Central memory CD4-positive, alpha-beta T cell (primary cell): ENCODE data around the gene SLC6A19.

Source experiments
- DNase-seq: peaks from one replicate; pipeline ENCODE4 v3.0.0; 2022

The SLC6A19 gene

DNA sequence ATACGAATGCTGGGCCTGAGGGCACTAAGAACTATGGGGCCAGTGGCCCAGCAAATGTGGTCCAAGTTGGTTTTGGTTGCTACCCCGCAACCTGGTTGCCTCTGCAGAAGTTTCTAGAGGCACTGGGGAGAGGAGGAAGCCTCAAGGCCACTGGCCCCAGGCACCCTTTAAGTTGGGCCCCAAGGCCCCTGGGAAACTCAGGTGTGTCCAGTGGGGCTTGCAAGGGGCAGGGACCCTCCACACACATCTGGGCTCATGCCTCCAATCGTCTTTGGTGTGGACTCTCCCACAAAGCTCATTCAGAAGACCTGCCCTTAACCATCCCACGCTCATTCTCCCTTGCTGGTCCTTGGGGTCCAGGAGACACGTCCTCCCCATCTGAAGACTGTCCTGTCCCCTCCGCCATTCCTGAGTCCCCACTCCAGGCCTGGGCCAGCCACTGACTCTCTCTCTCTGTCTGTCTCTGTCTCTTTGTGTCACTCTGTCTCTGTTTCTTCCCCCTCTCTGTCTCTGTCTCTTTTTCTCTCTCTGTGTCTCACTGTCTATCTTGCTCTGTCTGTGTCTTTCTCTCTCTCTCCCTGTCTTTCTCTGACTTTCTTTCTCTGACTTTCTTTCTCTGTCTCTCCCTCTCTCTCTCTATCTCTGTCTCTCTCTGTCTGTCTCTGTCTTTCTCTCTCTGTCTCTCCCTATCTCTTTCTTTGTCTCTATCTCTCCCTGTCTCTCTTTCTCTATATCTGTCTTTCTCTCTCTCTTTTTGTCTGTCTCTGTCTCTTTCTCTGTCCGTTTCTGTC, 3.3 kb upstream of the SLC6A19 start:
- DNase-seq = no peak

DNA sequence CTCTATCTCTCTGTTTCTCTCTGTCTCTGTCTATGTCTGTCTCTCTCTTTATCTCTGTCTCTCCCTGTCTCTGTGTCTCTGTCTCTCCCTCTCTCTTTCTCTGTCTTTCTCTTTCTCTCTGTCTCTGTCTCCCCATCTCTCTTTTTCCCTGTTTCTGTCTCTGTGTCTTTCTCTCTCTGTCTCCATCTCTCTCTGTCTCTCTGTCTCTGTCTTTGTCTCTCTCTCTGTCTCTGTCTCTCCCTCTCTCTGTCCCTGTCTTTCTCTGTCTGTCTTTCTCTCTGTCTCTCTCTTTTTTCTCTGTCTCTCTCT, 2.1 kb upstream of the SLC6A19 start:
- no peak for DNase-seq

DNA sequence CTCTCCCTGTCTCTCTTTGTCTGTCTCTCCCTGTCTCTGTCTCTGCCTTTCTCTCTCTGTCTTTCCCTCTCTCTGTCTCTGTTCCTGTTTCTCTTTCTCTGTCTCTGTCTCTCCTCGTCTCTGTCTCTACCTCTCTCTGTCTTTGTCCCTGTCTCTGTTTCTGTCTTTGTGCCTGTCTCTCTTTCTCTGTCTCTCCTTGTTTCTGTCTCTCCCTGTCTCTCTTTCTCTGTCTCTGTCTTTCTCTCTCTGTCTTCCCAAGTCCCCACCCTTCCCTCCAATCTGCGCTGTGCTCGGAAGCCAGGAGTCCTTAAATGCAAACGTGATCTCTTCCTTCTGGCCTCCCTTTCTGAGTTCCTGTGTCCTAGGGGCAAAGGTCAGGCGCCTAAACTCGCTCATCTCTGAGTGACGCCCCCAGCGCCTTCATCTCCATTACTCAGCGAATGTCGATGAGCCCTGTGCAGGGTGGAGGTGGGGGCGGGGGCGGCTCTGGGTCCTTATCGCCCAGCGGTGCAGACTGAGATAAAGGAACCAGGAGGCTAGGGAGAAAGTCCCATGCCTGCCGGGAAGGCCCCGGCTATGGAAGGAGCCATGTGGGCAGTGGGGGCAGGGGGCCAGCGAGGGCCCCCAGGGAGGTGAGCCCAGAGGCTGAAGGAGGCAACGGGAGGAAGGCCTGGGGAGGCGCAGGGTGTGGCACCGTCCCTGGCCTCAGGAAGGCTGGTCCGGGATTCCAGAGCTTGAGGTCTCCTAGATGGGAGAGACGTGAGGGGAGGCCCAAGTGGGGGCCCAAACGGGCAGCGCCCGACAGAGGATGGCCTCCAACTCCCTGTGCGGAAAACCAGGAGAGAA, 1.5 kb upstream of the SLC6A19 start:
- no peak for DNase-seq

DNA sequence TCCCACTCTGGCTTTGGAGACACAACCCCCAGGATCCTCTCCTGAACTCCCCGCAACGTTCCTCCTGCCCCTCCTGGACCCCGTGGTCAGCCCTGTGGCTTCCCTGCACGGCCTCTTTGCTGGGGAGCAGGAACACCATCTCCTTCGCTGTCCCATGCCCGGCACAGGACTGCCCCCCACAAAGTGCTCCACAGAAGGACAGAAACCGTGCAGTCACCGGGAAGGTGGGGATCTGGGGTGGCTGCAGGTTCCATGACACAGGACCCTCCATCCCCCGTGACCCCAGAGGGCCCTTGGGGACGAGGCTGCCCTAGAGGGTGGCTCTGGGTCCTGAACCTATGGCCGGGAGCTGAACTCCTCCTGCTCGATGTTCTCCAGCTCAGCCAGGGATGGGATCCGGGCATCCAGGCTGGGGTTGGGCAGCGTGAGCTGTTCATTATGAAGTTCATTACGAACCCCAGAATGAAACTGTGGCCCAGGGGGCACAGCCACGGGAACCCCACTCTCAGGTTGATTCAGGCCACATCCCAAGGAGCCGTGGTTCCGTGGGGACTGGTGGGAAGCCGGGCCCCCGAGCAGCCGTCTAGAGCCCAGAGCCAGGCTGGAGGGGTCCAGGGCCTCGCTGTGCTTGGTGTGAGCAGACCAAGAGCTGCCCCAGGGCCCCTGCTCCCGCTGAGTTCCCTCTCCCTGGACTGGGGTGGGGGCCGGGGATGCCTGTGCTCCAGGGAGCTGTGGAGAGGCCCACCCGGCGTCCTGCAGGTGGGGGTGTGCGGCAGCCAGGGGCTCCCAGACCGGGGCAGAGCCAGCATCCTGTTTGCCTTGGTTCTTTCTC, 684 bp upstream of the SLC6A19 start:
- DNase-seq = no peak

DNA sequence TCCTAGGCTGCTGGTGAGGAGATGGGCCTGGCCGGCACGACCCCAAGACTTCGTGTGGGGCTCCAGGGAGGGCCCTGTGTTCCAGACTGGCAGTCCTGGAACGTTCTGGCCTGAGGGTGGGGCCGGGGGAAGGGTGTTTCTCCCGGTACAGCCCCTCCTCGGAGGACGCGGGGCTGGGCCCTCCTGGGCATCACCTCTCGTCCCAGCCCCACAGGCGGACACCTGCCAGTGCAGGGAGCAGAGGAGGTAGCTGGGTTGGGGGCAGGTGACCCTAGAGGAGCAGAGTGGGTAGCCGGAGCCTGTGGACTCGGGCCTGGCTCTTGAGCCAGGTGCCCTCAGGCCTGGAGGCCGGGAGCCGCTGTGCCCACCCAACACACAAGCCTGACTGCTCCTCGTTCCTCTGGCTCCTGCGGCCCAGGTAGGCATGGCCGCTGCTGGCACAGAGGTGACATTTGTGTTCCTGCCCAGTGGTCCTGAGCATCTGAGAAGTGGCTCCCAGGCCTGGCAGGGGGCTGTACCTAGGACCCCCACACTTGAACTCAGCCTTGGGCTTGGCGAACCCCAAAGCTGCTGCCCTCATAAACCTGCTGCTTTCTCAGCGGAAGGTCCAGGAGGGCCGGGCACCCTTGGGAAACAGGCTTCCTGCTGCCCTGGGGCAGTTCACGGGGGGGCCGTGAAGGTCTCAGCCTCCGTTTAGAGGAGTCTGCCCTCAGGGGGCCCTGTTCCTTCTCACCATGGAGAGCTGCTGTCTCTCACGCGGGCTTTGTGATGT, 817 bp downstream of the SLC6A19 start:
- DNase-seq = no peak

DNA sequence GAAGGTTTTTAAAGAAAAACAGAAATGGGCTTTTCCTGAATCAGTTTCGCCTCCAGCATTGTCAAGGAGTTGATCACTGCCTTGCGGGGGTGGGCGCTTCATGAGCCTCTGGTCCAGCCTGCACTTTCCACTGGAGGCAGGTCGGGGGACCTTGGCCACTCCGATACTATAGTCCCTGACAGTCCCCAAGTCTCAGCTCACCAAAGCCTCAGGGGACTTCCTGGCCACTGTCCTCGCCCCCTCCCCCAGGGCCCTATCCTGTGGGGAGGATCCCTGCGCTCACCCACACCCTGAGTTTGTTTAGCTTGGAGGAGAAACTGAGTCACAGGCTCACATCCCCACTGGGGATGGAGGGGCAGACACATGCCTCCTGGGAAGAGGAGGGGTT, 1.4 kb downstream of the SLC6A19 start:
- no peak for DNase-seq

DNA sequence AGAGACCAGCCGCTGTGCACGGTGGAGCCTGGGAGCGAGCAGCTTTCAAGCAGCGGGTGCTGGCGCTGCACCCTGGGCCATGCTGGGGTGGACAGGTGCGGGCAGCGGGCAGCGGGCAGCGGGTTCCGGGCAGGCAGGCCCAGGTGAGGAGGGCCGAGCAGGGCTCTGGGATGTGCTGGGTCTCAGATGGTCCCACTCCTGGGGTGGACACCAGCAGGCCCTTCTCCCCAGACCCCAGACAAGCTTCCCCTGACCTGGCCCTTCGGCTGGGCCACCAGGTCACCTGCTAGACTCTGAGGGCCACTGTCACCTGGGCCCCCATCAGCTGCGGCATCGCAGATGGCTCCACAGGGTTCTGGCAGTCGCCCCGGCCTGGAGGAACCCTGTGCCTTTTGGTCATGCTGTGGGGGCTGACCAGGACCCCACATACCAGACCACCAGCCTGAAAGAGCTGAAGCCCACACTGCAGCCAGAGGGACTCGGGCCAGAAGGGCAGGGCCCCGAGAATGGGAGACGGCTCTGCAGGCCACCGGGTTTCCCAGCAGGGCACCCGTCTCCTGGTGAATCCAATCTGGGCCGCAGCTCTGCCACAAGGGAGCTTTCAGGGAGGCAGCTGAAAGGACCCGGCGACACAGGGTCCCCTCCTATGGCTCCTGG, 2.0 kb downstream of the SLC6A19 start:
- DNase-seq = no peak

DNA sequence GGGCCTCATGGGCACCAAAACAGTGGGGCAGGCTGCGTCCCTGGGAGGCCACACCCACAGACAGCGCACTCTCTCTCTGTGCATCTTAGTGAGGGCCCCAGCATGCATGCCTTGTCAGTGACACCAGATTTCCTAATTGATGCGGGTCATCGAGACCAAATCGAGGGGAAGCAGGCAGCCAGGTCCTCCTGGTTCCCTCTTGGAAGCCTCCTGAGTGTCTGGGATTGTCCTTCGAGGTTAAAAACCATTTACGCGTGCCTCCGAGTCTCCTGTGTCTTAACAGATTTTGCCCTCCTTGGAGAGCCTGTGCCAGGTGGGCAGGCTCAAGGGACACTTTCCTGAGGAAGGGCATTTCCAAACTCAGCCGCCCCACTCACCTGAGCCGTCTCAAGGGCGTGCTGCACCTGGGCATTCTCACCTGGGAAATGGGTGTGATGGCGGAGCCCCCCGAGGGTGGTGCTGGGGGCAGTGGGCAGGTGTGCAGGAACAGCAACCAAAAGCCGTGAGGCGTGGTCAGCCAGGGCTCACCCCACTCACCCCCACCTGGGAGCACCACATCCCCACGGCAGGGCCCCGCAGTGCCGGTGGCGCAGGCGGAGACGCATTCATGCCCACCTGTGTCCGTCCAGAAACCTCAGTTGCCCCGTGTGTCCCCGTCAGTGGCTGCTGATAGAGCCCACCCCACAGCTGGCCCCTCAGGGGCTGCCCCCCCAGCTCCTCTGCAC, 2.7 kb downstream of the SLC6A19 start:
- no peak for DNase-seq

DNA sequence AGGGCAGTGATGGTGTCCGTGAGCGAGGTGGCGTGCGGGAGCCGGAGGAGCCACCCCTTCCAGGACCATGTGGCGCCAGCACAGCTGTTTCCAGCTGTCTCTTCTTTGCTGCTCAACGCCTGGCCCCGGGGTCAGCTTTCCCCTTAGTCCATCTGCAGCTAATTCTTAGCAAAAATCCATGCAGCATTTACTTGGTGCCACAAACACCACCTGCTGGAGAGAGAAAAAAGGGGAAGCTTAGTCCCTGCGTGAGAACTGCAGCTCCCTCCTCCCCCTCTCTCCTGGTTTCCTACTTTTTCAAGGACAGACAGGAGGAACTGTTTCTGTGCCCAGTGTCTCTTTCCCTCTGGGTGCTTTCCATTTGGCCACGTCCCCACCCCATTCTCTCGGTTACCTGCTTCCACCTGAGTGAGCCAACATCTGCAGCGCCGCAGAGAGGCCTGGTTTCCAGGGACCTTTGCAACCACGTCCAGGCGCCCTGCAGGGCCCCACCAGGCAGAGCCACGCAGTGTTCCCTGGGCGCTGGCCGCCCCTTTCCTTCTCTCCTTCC, 3.4 kb downstream of the SLC6A19 start:
- DNase-seq = no peak

DNA sequence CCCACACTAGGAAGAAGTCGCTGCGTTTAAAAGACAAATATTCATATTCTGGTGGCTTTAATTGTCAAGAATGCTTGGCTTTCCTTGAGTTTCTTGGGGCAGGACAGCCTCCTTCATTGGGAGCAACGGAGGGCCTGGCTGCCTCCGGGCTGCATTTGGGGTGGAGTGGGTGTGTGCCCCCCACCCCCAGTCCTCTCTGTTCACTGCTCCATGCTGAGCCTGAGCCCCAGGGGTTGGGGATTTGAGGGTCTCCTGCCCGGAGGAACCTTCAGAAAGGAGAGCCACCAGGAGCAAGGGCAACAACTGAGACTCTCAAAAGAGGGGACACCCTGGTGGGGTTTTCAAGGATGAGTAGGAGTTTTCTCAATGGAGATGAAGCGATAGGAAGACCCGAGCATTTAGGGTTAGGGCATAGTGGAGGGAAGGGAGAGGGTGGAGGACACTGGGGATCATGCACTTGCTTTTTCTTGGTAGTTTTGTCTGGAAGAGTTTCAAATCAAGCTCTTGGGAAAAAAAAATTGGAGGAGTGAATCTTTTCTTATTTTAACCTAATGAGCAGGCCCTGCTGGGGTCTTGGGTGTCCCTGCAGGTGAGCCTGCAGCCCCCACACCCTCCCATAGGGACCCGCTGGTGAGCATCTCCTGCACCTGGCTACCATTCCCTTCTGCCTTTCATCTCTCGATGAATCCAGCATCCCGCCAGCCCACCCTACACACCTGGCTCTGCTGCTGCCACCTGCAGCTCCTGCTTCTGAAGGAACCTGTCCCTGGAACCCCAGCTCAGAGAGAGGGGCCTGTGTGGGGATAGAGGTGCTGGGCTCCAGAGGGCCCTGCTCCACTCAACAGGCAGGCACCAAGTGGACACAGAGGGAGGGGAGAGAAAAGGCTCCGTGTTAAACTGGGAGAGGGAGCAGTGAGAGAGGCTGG, 4.1 kb downstream of the SLC6A19 start:
- no peak for DNase-seq

DNA sequence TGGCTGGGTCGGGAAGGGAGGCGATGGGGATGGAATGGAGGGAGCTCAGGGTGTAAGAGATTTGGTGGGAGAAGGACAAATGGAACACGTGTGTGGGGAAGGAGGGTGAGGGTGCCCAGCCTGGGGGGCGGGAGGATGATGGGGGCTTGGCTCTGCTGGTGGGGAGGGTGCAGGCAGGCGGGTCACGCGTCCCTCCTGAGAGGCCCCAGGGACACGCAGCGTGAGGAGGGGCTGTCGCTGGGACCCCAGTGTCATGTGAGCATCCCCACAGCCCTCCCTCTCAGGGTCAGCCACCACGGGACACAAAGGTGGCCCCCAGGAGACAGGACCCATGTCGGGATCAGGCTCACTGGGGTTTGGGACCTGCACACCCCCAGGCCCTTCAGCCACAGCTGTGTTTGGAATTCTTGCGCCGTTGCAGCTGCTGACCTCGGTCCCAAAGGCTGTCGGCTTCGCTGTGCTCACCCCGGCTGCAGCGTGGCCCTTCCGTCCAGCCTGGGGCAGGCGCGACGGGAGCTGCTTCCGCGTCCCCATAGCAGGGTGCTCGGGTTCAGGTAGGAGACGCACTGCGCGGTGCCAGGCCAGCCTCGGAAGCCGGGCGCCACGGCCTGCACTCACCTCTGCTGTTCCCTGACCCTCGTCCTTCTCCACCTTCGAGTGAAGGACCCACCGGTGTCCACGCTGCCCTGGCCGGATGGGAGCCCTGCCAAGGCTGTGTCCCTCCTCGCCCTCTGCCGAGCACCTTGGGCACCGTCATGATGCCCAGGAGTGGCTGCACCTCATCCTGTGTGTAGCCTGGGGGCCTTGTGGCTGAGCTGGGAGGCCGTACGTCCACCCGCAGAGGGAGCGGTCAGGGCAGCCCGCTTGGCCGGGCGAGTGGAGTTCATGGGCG, 5.4 kb downstream of the SLC6A19 start:
- no peak for DNase-seq

DNA sequence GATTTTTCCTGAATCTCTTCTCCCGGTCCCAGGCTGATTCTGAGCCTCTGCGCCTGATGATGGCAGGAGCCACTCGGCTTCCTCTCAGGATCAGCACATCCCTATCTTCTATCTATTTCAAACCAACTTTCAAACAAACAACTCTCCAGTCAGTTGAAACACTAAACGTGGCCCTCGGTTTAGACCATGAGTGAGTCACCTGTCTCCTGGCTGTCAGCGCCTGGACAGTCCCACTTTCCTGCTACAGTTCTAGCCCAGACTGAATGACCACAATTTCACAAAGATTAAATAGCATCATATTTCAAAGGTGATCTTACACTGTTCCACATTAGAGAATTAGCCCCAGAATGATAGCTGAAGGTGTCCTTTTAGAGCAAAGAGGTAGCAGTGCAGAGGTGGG, 6.2 kb downstream of the SLC6A19 start:
- no peak for DNase-seq

DNA sequence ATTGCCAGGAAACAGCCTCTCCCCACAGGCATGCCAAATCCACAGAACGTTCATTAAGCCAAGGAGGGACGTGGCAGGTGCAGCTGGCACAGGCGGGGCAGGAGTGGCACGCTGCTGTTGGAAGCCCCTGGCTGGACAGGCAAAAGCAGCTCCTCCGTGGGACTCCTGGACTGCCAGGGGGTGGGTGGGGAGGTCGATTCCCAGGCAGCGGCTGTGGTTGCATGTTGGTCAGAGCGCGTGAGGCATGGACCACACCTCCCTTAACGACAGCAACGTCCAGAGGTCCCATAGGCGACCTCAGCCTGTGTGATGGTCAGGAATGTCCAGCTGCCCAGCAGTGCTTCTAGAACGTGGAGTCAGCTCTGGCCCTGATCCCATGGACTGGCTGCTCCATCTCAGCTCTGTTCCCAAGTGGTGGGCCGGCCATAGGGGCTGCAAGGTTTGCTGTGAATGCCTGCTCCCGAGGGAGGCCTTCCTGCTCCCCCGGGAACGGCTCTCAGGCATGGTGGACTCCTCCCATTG, 6.9 kb downstream of the SLC6A19 start:
- no peak for DNase-seq

DNA sequence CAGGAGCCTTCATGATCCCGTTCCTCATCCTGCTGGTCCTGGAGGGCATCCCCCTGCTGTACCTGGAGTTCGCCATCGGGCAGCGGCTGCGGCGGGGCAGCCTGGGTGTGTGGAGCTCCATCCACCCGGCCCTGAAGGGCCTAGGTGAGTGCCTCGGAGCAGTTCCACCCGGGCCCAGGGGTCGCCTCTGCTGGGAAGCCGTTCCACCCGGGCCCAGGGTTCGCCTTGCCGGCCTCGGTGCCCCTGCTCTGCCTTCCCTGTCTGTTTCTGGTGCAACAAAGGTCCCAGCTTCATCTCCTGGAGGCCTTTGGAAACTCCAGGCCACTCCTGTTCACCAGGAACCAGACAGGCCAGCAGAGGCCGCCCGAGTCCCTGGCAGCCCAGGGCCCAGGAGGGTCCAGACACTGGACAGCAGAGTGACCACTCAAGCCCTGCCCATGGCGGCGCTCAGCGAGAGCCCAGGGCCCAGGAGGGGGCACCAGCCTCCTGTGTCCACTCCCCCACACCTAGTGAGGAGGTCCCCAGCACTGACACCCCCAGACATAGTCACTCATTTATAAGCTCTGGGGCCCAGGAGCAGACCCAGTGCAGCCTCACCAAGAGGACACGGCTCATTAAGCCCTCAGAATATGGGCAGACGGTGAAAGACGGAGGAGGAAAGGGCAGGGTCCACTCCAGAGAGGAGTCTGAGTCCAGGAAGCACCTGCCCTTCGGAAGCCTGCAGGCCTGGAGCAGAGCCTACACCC, 7.5 kb downstream of the SLC6A19 start:
- DNase-seq = no peak

DNA sequence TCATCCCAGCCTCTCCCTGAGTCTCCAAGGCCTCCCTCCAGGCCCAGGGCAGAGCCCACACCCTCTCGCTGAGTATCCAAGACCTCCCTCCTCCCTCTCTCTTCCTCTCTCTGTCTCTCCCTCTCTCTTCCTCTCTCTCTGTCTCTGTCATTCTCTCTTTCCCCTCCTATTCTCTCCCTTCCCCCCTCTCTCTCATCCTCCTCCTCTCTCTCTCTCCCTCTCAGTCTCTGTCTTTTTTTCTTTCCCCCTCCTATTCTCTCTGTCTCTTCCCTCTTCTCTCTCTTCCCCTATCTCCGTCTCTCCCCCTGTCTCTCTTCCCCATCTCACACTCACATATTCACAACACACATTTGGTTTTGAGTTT, 8.1 kb downstream of the SLC6A19 start:
- DNase-seq = no peak

DNA sequence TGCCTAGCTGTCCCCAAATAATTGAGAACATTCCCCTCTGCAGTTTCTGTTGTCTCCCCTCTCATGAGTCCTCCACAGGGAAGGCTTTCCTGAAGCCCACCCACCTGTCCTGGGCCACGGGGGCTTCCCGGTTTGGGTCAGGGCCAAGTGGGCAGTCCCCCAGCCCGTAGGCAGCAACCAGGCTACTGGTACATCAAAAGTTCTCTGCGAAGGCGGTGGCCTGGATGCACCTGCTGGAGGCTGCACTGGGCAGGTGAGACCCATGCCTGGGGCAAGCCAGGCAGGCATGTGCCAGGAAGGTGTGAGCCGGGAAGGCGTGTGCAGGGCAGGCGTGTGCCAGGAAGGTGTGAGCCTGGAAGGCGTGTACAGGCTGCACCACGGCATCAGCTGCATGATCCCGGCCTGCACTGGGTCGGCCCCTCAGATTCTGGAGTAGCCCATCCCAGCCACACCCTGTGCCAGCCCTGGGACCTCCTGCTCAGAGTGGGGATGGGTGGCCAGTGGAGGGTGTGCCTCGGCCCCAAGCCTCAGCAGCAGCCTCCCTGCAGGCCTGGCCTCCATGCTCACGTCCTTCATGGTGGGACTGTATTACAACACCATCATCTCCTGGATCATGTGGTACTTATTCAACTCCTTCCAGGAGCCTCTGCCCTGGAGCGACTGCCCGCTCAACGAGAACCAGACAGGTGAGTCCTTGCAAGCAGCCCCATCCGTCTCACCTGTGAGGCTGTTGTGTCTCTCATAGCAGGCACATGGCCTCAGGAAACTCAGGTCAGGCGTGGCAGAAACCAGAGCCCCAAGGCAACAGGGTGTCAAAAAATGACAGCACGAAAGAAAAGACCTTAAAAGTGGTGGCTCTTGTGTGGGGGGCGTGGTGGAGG, 8.7 kb downstream of the SLC6A19 start:
- DNase-seq = no peak

DNA sequence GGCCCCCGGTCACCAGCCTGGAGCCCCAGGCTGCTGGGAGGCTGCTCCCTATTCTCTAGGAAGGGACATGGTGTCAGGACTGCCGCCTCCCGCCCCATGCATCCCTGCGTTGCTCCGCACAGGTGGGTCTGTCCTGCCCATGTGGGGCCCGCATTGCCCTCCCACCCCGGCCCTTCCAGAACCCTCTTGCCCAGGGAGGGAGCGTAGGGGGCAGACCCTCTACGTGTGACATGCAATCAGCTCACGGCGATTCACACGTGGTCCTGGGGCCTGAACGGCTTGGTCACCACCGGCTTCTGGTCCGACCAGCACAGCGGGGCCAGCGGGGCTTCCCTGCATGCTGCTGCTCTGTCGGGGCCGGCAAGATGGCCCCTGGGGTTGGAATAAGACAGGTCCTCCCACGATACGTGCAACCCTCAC, 9.4 kb downstream of the SLC6A19 start:
- DNase-seq = no peak
